ENCODE results near the gene STT3A.

STT3A gene

GRCh38 chr11:125591649-125592304 is 875 bp upstream of the STT3A start:
- DNase-seq: peak; percentile 93

DNA sequence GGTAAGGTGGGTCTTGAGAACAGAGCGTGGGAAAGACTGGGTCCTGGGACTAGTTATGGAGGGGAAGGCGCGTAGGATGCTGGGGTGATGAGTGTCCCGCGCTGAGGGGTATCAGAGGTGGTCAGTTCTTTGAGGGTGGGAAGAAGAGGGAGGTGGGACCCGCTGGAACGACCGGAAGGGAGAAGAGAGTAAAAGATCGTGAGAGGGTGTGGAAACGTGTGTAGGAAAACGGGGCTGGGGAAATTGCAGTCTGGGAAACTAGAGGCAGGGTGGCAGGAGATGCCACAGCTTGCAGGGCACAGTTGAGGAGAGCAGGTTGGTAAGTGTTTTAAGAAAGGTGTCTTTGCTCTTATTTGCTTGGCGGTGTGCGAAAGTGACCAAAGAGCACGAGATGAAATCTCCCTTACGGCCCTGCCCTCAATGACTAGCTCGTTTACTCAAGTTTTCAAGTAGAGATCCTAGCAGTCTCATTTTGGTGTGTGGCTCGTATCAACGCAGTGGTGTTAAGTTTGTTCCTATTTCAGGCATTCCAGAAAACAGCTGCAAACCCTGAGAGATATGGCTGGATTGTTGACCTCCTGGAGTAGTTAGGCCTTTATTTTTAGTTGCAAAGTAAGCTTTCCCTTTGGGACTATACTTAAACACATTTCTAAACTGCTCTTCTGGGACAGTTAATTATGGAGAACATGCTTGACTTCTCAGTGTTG is 615 bp downstream of the STT3A start:
- peak; percentile 52 for DNase-seq

- no peak for DNase-seq
Observed at GRCh38 chr11:125594958-125595357, 2.3 kb downstream of the STT3A start.

GRCh38 chr11:125600663-125601062 is 8.0 kb downstream of the STT3A start:
- no peak for DNase-seq

- no peak for DNase-seq
Observed at GRCh38 chr11:125603207-125603606, 10.6 kb downstream of the STT3A start.

GRCh38 chr11:125605417-125605816 is 12.8 kb downstream of the STT3A start:
- no peak for DNase-seq

GRCh38 chr11:125609545-125609944 is 16.9 kb downstream of the STT3A start:
- DNase-seq: no peak

DNA sequence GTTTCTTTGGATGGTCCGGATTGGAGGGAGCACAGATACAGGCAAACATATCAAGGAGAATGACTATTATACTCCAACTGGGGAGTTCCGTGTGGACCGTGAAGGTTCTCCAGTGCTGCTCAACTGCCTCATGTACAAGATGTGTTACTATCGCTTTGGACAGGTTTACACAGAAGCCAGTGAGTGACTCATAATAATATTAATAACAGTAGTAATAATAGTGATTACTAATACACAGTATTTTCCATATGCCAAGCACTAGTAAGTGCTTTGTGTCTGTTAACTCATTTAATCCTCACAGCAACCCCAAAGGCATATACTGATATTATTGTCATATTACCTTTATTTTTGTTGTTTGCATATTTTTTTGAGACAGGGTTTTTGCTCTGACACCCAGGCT is 25.7 kb downstream of the STT3A start:
- DNase-seq: no peak

GRCh38 chr11:125621995-125622394 is 29.3 kb downstream of the STT3A start:
- DNase-seq: no peak

DNA sequence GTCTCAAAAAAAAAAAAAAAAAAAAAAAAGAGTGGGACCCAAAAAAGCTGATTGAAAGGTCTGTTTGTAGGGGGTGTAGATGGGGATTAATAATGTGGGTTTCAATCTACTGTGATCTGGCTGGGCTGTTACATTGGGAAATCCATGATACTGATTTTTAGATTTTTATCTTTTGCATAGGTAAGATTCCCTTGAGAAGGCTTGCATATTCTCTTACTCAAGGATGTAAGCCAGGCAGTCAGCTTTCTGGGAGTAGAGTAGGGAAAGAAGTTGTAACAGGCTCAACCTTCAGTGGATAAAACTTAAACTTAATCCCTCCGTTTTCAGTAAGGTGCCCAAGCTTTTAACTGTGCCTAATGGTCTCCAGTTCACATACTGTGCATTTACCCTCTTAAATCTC is 30.4 kb downstream of the STT3A start:
- no peak for DNase-seq

- DNase-seq: no peak
Observed at GRCh38 chr11:125624756-125625213, 32.1 kb downstream of the STT3A start, which contains the start of gene CHEK1. CHEK1 (plus strand) TSS chr11:125625163; CDS start chr11:125626769, 1,606 bp downstream.

GRCh38 chr11:125625225-125625629 is 32.6 kb downstream of the STT3A start:
- no peak for DNase-seq

DNA sequence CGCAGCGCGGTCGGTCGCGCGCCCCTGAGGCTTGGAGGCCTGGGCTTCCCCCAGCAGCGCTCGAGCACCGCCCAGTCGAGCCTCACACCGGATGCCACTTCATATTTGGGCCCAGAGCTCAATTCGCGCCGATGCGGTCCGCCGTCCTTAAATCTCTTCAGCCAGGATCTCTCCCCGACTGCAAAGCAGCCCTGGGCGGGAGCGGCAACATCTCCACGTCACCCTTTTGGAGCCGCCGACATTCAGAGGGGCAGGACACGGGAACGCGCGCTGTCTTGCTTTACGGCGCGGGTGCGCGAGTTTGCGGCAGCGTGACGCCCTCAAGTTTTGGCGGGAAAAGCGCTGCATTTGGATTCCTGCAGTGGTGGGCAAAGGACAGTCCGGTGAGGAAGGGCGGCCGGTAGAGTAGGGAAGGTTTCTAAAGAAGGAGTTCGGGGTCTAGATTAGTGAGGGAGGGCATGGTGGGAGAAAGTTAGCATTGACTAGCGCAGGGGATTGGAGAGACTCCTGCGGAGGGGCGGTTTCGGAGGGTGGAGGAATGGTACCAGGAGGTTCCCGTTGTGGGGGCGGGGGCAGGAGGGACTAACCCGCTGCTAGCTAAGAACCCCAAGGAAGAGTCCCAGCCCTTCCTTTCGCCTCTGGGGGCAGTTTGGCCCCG is 33.1 kb downstream of the STT3A start:
- peak; percentile 90 for DNase-seq

DNA sequence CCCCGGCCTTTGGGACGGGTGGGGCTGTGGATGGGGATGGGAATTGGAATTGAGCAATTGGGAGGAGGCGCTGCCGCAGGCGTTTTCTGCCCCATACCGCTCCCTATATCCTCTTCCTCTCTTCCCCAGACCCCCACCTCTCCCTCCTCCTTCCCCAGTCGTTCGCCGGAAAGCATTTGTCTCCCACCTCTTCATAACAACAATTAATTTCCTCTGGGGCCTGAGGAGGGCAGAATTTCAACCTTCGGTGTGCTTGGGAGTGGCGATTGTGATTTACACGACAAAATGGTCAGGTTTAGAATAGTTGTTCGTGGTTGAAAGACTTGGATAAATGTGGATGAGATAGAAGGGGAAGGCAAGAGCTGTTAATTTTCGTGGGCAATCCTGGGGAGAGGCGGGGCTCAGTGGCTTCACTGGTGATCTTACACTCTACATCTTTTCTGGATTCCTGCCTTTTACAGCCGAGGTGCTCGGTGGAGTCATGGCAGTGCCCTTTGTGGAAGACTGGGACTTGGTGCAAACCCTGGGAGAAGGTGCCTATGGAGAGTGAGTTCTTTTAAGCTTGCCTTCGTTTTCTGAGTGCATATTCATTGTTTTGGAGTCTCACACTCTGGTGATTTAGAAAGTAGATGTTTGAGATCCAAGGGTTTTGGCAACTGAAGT is 33.8 kb downstream of the STT3A start:
- DNase-seq: no peak

- no peak for DNase-seq
Observed at GRCh38 chr11:125627236-125627910, 34.7 kb downstream of the STT3A start.

- no peak for DNase-seq
Observed at GRCh38 chr11:125637840-125638239, 45.2 kb downstream of the STT3A start.

GRCh38 chr11:125638315-125638714 is 45.7 kb downstream of the STT3A start:
- no peak for DNase-seq

GRCh38 chr11:125645871-125646270 is 53.2 kb downstream of the STT3A start:
- no peak for DNase-seq

GRCh38 chr11:125649465-125650166 is 57.0 kb downstream of the STT3A start:
- no peak for DNase-seq

DNA sequence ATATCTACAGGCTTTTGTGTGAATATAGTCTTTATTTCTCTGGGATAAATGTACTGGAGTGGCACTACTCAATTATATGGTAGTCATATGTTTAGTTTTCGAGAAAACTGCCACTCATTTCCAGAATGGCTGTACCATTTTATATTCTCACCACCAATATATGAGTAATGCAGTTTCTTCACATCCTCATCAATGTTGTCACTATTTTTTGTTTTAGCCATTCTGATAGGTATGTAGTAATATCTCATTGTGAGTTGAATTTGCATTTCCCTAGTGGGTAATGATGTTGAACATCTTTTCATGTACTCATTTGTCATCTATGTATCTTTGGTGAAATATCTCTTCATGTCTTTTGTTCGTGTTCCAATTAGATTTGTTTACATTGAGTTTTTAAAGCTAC is 70.0 kb downstream of the STT3A start:
- DNase-seq: no peak

GRCh38 chr11:125663910-125664309 is 71.3 kb downstream of the STT3A start:
- DNase-seq: no peak

- DNase-seq: no peak
Observed at GRCh38 chr11:125667151-125667550, 74.5 kb downstream of the STT3A start.

All from suppressor macrophage treated with lipopolysaccharide for 4 hours (primary cell).